BLaER1 treated with 17β-estradiol and CSF1 and Interleukin-3, amounts not matched to agents 10 nM and 100 nM (cell line): ENCODE results near the gene ABLIM3.
A peak's percentile ranks its signal among the peaks of the same experiment; 100 is the strongest.

ENCODE experiments used
- H3K27ac ChIP-seq, 11 experiments: shearing (Covaris generic); formaldehyde crosslinking; 2 replicates each; pipeline ENCODE4 v1.8.1; 2022
- H3K27me3 ChIP-seq, 11 experiments: shearing (Covaris generic); formaldehyde crosslinking; 2 replicates each; pipeline ENCODE4 v1.8.1; 2022
- H3K36me3 ChIP-seq, 11 experiments: shearing (Covaris generic); formaldehyde crosslinking; 2 replicates each; pipeline ENCODE4 v1.8.1; 2022
- H3K4me1 ChIP-seq, 10 experiments: shearing (Covaris generic); formaldehyde crosslinking; 2 replicates each; pipeline ENCODE4 v1.8.1; 2022
- H3K4me2 ChIP-seq, 11 experiments: shearing (Covaris generic); formaldehyde crosslinking; 2 replicates each; pipeline ENCODE4 v1.8.1; 2022
- H3K4me3 ChIP-seq, 10 experiments: shearing (Covaris generic); formaldehyde crosslinking; 2 replicates each; pipeline ENCODE4 v1.8.1; 2022
- H3K9ac ChIP-seq, 11 experiments: shearing (Covaris generic); formaldehyde crosslinking; 2 replicates each; pipeline ENCODE4 v1.8.1; 2022
- H3K9me3 ChIP-seq, 11 experiments: shearing (Covaris generic); formaldehyde crosslinking; replicated peaks in 1 of 11; 2 replicates each; pipeline ENCODE4 v1.8.1; 2022
- H4K20me1 ChIP-seq, 11 experiments: shearing (Covaris generic); formaldehyde crosslinking; 2 replicates each; pipeline ENCODE4 v1.8.1; 2022
- Cebpa-rat ChIP-seq, 11 experiments: shearing (Covaris generic); IDR thresholded peaks; 2 replicates each; pipeline ENCODE4 v1.8.1; 2022

Gene ABLIM3

GRCh38 chr5:149141957-149142851 is 911 bp downstream of the ABLIM3 start:
- TF ChIP-seq Cebpa-rat (IDR thresholded peaks at IDR 0.05) = no peak
- no peaks in the 10 kb centered on the region for H3K36me3 ChIP-seq
- peaks cover 0 to 19% (median 16%) of the 10 kb centered on the region in 11 experiments; a peak in 19 of 22 replicates for H3K27me3 ChIP-seq
- peaks cover 12 to 33% (median 16%) of the 10 kb centered on the region in 10 experiments for H3K4me1 ChIP-seq
- peaks cover 9 to 18% (median 12%) of the 10 kb centered on the region in 11 experiments; a peak in 13 of 22 replicates for H3K9me3 ChIP-seq
- peak overlapping the region; percentile 85 to 98 (median 95) for H3K4me2 ChIP-seq
- peak overlapping the region; percentile 55 to 76 (median 63) for H3K4me3 ChIP-seq
- peak overlapping the region in 1 of 11 experiments; percentile 52; a peak in 2 of 22 replicates for H3K27ac ChIP-seq
- peak overlapping the region in 4 of 11 experiments; percentile 59 to 67 (median 64); a peak in 4 of 22 replicates for H3K9ac ChIP-seq
- H4K20me1 ChIP-seq = no peaks in the 10 kb centered on the region

- Histone ChIP-seq H3K9me3 (peaks cover 9 to 22% (median 12%) of the 10 kb centered on the region in 11 experiments; a peak in 13 of 22 replicates), H3K4me1 (peaks cover 5 to 33% (median 9%) of the 10 kb centered on the region in 10 experiments; a peak in 16 of 20 replicates), H4K20me1 (no peaks in the 10 kb centered on the region), H3K9ac (no peak overlapping the region), H3K27me3 (peaks cover 0 to 19% (median 16%) of the 10 kb centered on the region in 11 experiments; a peak in 19 of 22 replicates), H3K27ac (no peak overlapping the region), H3K36me3 (no peaks in the 10 kb centered on the region), H3K4me2 (peak overlapping the region in 2 of 11 experiments; percentile 63 to 92; a peak in 4 of 22 replicates), H3K4me3 (no peak overlapping the region)
- TF ChIP-seq Cebpa-rat (IDR thresholded peaks at IDR 0.05) = no peak
Observed at GRCh38 chr5:149143470-149143869, 2.2 kb downstream of the ABLIM3 start.

GRCh38 chr5:149144637-149145036 is 3.3 kb downstream of the ABLIM3 start:
- TF ChIP-seq Cebpa-rat (IDR thresholded peaks at IDR 0.05) = no peak
- no peak overlapping the region for H3K9ac ChIP-seq
- no peaks in the 10 kb centered on the region for H4K20me1 ChIP-seq
- peaks cover 0 to 19% (median 16%) of the 10 kb centered on the region in 11 experiments; a peak in 19 of 22 replicates for H3K27me3 ChIP-seq
- H3K4me3 ChIP-seq = no peak overlapping the region
- H3K4me1 ChIP-seq = peaks cover 5 to 33% (median 9%) of the 10 kb centered on the region in 10 experiments; a peak in 16 of 20 replicates
- H3K36me3 ChIP-seq = no peaks in the 10 kb centered on the region
- H3K9me3 ChIP-seq = peaks cover 9 to 22% (median 12%) of the 10 kb centered on the region in 11 experiments; a peak in 13 of 22 replicates
- H3K4me2 ChIP-seq = peak overlapping the region in 2 of 11 experiments; percentile 63 to 92; a peak in 2 of 22 replicates
- no peak overlapping the region for H3K27ac ChIP-seq

GRCh38 chr5:149145138-149145537 is 3.8 kb downstream of the ABLIM3 start:
- Histone ChIP-seq H3K36me3 (no peaks in the 10 kb centered on the region), H3K9ac (no peak overlapping the region), H3K4me3 (no peak overlapping the region), H3K9me3 (peaks cover 9 to 22% (median 12%) of the 10 kb centered on the region in 11 experiments; a peak in 13 of 22 replicates), H3K4me2 (no peak overlapping the region), H4K20me1 (no peaks in the 10 kb centered on the region), H3K27me3 (peaks cover 0 to 19% (median 16%) of the 10 kb centered on the region in 11 experiments; a peak in 19 of 22 replicates), H3K27ac (no peak overlapping the region), H3K4me1 (peaks cover 5 to 38% (median 9%) of the 10 kb centered on the region in 10 experiments; a peak in 16 of 20 replicates)
- no peak for TF ChIP-seq Cebpa-rat (IDR thresholded peaks at IDR 0.05)

GRCh38 chr5:149147676-149148075 is 6.4 kb downstream of the ABLIM3 start:
- peaks cover 0 to 47% (median 3%) of the 10 kb centered on the region in 10 experiments; a peak in 9 of 20 replicates for H3K4me1 ChIP-seq
- H3K27me3 ChIP-seq = peaks cover 0 to 3% (median 2%) of the 10 kb centered on the region in 11 experiments; a peak in 13 of 22 replicates
- H3K4me2 ChIP-seq = no peak overlapping the region
- H4K20me1 ChIP-seq = no peaks in the 10 kb centered on the region
- H3K36me3 ChIP-seq = no peaks in the 10 kb centered on the region
- TF ChIP-seq Cebpa-rat (IDR thresholded peaks at IDR 0.05) = no peak
- peaks cover 9 to 22% (median 12%) of the 10 kb centered on the region in 11 experiments; a peak in 13 of 22 replicates for H3K9me3 ChIP-seq
- H3K4me3 ChIP-seq = no peak overlapping the region
- H3K9ac ChIP-seq = no peak overlapping the region
- H3K27ac ChIP-seq = no peak overlapping the region

- H3K9ac ChIP-seq = no peak overlapping the region
- H3K4me3 ChIP-seq = no peak overlapping the region
- H3K9me3 ChIP-seq = peaks cover 9 to 22% (median 12%) of the 10 kb centered on the region in 11 experiments; a peak in 13 of 22 replicates
- H3K4me2 ChIP-seq = peak overlapping the region in 3 of 11 experiments; percentile 25 to 47 (median 31); a peak in 4 of 22 replicates
- peaks cover 8 to 53% (median 22%) of the 10 kb centered on the region in 10 experiments; a peak in 18 of 20 replicates for H3K4me1 ChIP-seq
- H4K20me1 ChIP-seq = no peaks in the 10 kb centered on the region
- no peak for TF ChIP-seq Cebpa-rat (IDR thresholded peaks at IDR 0.05)
- H3K36me3 ChIP-seq = no peaks in the 10 kb centered on the region
- peak overlapping the region in 1 of 11 experiments; percentile 24; a peak in 1 of 22 replicates for H3K27ac ChIP-seq
- no peaks in the 10 kb centered on the region for H3K27me3 ChIP-seq
Observed at GRCh38 chr5:149149942-149150341, 8.6 kb downstream of the ABLIM3 start.

- no peak overlapping the region; a peak in 1 of 22 replicates for H3K27ac ChIP-seq
- TF ChIP-seq Cebpa-rat (IDR thresholded peaks at IDR 0.05) = no peak
- no peak overlapping the region for H3K4me3 ChIP-seq
- peak overlapping the region in 3 of 11 experiments; percentile 3 to 47 (median 25); a peak in 4 of 22 replicates for H3K4me2 ChIP-seq
- no peaks in the 10 kb centered on the region for H3K27me3 ChIP-seq
- H3K9ac ChIP-seq = no peak overlapping the region
- H4K20me1 ChIP-seq = no peaks in the 10 kb centered on the region
- peaks cover 9 to 22% (median 12%) of the 10 kb centered on the region in 11 experiments; a peak in 13 of 22 replicates for H3K9me3 ChIP-seq
- no peaks in the 10 kb centered on the region for H3K36me3 ChIP-seq
- peaks cover 8 to 56% (median 22%) of the 10 kb centered on the region in 10 experiments; a peak in 18 of 20 replicates for H3K4me1 ChIP-seq
Observed at GRCh38 chr5:149150457-149150856, 9.2 kb downstream of the ABLIM3 start.

- H3K4me3 ChIP-seq = no peak overlapping the region
- H3K27me3 ChIP-seq = no peaks in the 10 kb centered on the region
- peaks cover 8 to 57% (median 22%) of the 10 kb centered on the region in 10 experiments; a peak in 18 of 20 replicates for H3K4me1 ChIP-seq
- peaks cover 0 to 9% (median 2%) of the 10 kb centered on the region in 11 experiments; a peak in 8 of 22 replicates for H3K9me3 ChIP-seq
- H4K20me1 ChIP-seq = no peaks in the 10 kb centered on the region
- TF ChIP-seq Cebpa-rat (IDR thresholded peaks at IDR 0.05) = no peak
- H3K9ac ChIP-seq = no peak overlapping the region
- no peaks in the 10 kb centered on the region for H3K36me3 ChIP-seq
- H3K4me2 ChIP-seq = peak overlapping the region in 3 of 11 experiments; percentile 44 to 57 (median 52); a peak in 4 of 22 replicates
- no peak overlapping the region; a peak in 1 of 22 replicates for H3K27ac ChIP-seq
Observed at GRCh38 chr5:149151717-149152116, 10.4 kb downstream of the ABLIM3 start.
